K562 (cell line): ENCODE measurements around the gene PARP4. TPM values are rescaled to one million over a fixed set of nuclear protein-coding genes. Genes with fewer than 3 reads are reported as not detected.

ENCODE experiments used
- ATAC-seq: fragments of 200-7000 bp; cut with Tn5 transposase; 3 replicates; pipeline ENCODE4 v1.9.1; 2020; ENCODE audit warnings: moderate library complexity
- BruUV-seq: library from RNA; stranded (reverse); fragments of 400-500 nt; replicated peaks from 2 replicates; lab custom pipeline; 2021; lab: Mats Ljungman, UMichigan
- CTCF ChIA-PET: fragments of 300-600 bp; formaldehyde crosslinking; extraction: SDS; loops from one replicate; lab custom pipeline; 2021; ENCODE audit warnings: low intra/inter-chr PET ratio; lab: Yijun Ruan, JAX
- POLR2A ChIA-PET: fragments of 300-600, 350-650 bp; sonication (Branson Sonifier 250); formaldehyde crosslinking; extraction: SDS; loops from one replicate; lab custom pipeline; 2021; ENCODE audit warnings: antibody characterized with exemption, inconsistent platforms; lab: Yijun Ruan, JAX
- DNase-seq, 4 experiments: peaks; one replicate each; pipeline versions ENCODE4 v3.0.0 to v3.0.0-alpha.2; 2011 to 2018; ENCODE audit warnings: low spot score in 3 of 4, mixed read lengths in 3 of 4; ENCODE audit errors: extremely low read depth in 1 of 4
- FAIRE-seq: peaks from 2 replicates; lab custom pipeline; 2011; peaks lifted over from hg19 to GRCh38; lab: Jason Lieb, UNC
- H2AFZ ChIP-seq: 2 replicates; pipeline ENCODE4 v1.6.0; 2011; ENCODE audit warnings: low read depth, low read length, control low read depth, inconsistent platforms
- H3K27ac ChIP-seq: fragments of 200-600 bp; 3 replicates; pipeline ENCODE4 v1.8.0; 2011; ENCODE audit warnings: low read depth, mild to moderate bottlenecking, control low read depth, inconsistent platforms, low read length, moderate library complexity, mixed read lengths; ENCODE audit errors: extremely low read depth
- H3K27me3 ChIP-seq, 2 experiments: fragments of 300-600 bp in 1 of 2; 2 replicates in 1 of 2; 3 replicates in 1 of 2; pipeline versions ENCODE4 v1.6.0 to v1.8.0; 2011; ENCODE audit warnings: inconsistent platforms in 2 of 2, low read length in 2 of 2, mild to moderate bottlenecking in 1 of 2, mixed read lengths in 1 of 2, moderate library complexity in 1 of 2; ENCODE audit not compliant: control insufficient read depth in 2 of 2, insufficient read depth in 2 of 2
- H3K36me3 ChIP-seq: fragments of 300-600 bp; 3 replicates; pipeline ENCODE4 v1.8.0; 2011; ENCODE audit warnings: mild to moderate bottlenecking, low read length, inconsistent platforms; ENCODE audit not compliant: control insufficient read depth, insufficient read depth
- H3K4me1 ChIP-seq, 2 experiments: fragments of 200-600 bp in 1 of 2; replicated peaks in 1 of 2; 2 replicates in 1 of 2; 3 replicates in 1 of 2; pipeline versions ENCODE4 v1.5.1 to v1.8.0; 2011; ENCODE audit warnings: inconsistent platforms in 2 of 2, low read length in 2 of 2, mild to moderate bottlenecking in 1 of 2, mixed read lengths in 1 of 2, moderate library complexity in 1 of 2; ENCODE audit not compliant: control insufficient read depth in 2 of 2, insufficient read depth in 2 of 2
- H3K4me2 ChIP-seq: 2 replicates; pipeline ENCODE4 v1.6.1; 2011; ENCODE audit warnings: low read length, control low read depth, inconsistent platforms, mixed read lengths; ENCODE audit not compliant: insufficient read depth
- H3K4me3 ChIP-seq: fragments of 200-600 bp; sonication (generic), shearing (Covaris generic); 2 replicates; pipeline ENCODE4 v1.5.1; 2016; ENCODE audit warnings: control low read depth, inconsistent platforms
- H3K79me2 ChIP-seq: fragments of 200-600 bp; 3 replicates; pipeline ENCODE4 v1.8.0; 2011; ENCODE audit warnings: low read length, inconsistent platforms; ENCODE audit not compliant: control insufficient read depth, insufficient read depth
- H3K9ac ChIP-seq, 2 experiments: 2 replicates each; pipeline versions ENCODE4 v1.6.0 to v1.6.1; 2011; ENCODE audit warnings: low read depth in 2 of 2, low read length in 2 of 2, control low read depth in 1 of 2, inconsistent platforms in 1 of 2, mild to moderate bottlenecking in 1 of 2, mixed read lengths in 1 of 2; ENCODE audit not compliant: insufficient read depth in 1 of 2
- H3K9me1 ChIP-seq: one replicate; pipeline ENCODE4 v1.6.0; 2011; ENCODE audit warnings: inconsistent platforms, mild to moderate bottlenecking, low read length, moderate library complexity; ENCODE audit not compliant: control insufficient read depth, insufficient read depth
- H3K9me3 ChIP-seq: replicated peaks from 2 replicates; pipeline ENCODE4 v1.5.1; 2011; ENCODE audit warnings: low read depth, low read length, inconsistent platforms; ENCODE audit not compliant: control insufficient read depth, insufficient read depth
- H4K20me1 ChIP-seq: replicated peaks from 2 replicates; pipeline ENCODE4 v1.6.1; 2011; ENCODE audit warnings: low read length, inconsistent platforms, mixed read lengths; ENCODE audit not compliant: control insufficient read depth, insufficient read depth
- DACH1 ChIP-seq: fragments of 450-650 bp; IDR thresholded peaks from 2 replicates; pipeline ENCODE4 v1.6.1; 2018; ENCODE audit not compliant: partially characterized antibody
- ETV1 ChIP-seq: fragments of 450-650 bp; conservative IDR thresholded peaks from 2 replicates; pipeline ENCODE4 v1.6.1; 2016; ENCODE audit warnings: missing genetic modification characterization, control low read depth, low read depth, missing compliant biosample characterization
- FOXP1 ChIP-seq: sonication (generic); formaldehyde crosslinking; IDR thresholded peaks from 2 replicates; pipeline ENCODE4 v1.8.0; 2022; ENCODE audit warnings: mild to moderate bottlenecking, missing genetic modification reagents
- HNRNPLL ChIP-seq: fragments of 200-400 bp; formaldehyde crosslinking; IDR thresholded peaks from 2 replicates; pipeline ENCODE4 v1.6.1; 2017; ENCODE audit warnings: low read length, low read depth, mild to moderate bottlenecking; ENCODE audit not compliant: poor library complexity, severe bottlenecking
- ILK ChIP-seq: fragments of 450-650 bp; IDR thresholded peaks from 2 replicates; pipeline ENCODE4 v1.6.1; 2016; ENCODE audit warnings: missing genetic modification characterization, low read depth, mild to moderate bottlenecking, missing compliant biosample characterization, moderate library complexity, borderline replicate concordance
- LEF1 ChIP-seq: fragments of 450-650 bp; IDR thresholded peaks from 2 replicates; pipeline ENCODE4 v1.6.1; 2016; ENCODE audit warnings: mild to moderate bottlenecking
- MCM3 ChIP-seq: fragments of 450-650 bp; IDR thresholded peaks from 2 replicates; pipeline ENCODE4 v1.6.1; 2016
- MEF2D ChIP-seq: conservative IDR thresholded peaks from 2 replicates; pipeline ENCODE4 v1.6.1; 2016; ENCODE audit warnings: low read depth, missing genetic modification characterization, missing compliant biosample characterization
- NR4A1 ChIP-seq, 2 experiments: fragments of 250-450 bp in 1 of 2; fragments of 450-650 bp in 1 of 2; sonication (Bioruptor Pico) in 1 of 2; IDR thresholded peaks; 2 replicates each; pipeline versions ENCODE4 v1.4.0 to v1.6.1; 2016 to 2020; ENCODE audit warnings: mild to moderate bottlenecking in 2 of 2, missing compliant biosample characterization in 1 of 2, missing genetic modification characterization in 1 of 2, moderate library complexity in 1 of 2
- OTX1 ChIP-seq: fragments of 450-650 bp; formaldehyde crosslinking; IDR thresholded peaks from 2 replicates; pipeline ENCODE4 v1.4.0; 2022; ENCODE audit warnings: mild to moderate bottlenecking
- RFX7 ChIP-seq: fragments of 250-450 bp; sonication (Bioruptor Pico); IDR thresholded peaks from 2 replicates; pipeline ENCODE4 v1.5.1; 2021; ENCODE audit warnings: mild to moderate bottlenecking
- TARDBP ChIP-seq: fragments of 450-650 bp; IDR thresholded peaks from 2 replicates; pipeline ENCODE4 v1.6.1; 2016
- TCF3 ChIP-seq: sonication (generic); formaldehyde crosslinking; IDR thresholded peaks from 2 replicates; pipeline ENCODE4 v1.4.0; 2020; ENCODE audit warnings: mild to moderate bottlenecking, missing genetic modification reagents
- ZNF41 ChIP-seq: fragments of 250-450 bp; sonication (Bioruptor Pico); conservative IDR thresholded peaks from 2 replicates; pipeline ENCODE4 v1.4.0; 2020; ENCODE audit warnings: mild to moderate bottlenecking
- WGBS: fragments of 100-300 bp; shearing (Covaris generic); methylation state at CpG from one replicate; pipeline ENCODE4 v1.1.6; 2016; ENCODE audit warnings: low coverage, mixed read lengths; ENCODE audit not compliant: insufficient coverage; ENCODE audit errors: missing lambda C conversion rate; 5-methylcytosine and 5-hydroxymethylcytosine counted together
- in situ Hi-C: fragments of 300-500 bp; cut with MboI; formaldehyde crosslinking; loops from 4 replicates; pipeline ENCODE4 v1.15.0; 2018; ENCODE audit warnings: inconsistent platforms, mixed read lengths
- intact Hi-C: fragments of 100-400 bp; cut with micrococcal nuclease; formaldehyde crosslinking; loops from 2 replicates; pipeline ENCODE4 v1.14.2; 2022
- polyA plus RNA-seq, 8 experiments: library from polyadenylated mRNA; depleted of rRNA in 4 of 8; stranded (reverse) in 5 of 8; unstranded in 3 of 8; fragments of >200 nt; fragmentation: Nextera tagmentation in 2 of 8; fragmentation: Illumina TruSeq in 1 of 8; extraction: Ambion mirVana in 2 of 8; extraction: Trizol in 1 of 8; gene quantifications; 2 replicates each; pipeline versions ENCODE4 v1.2.1 to v1.2.3, GENCODE V29; 2011 to 2014; ENCODE audit warnings: inconsistent platforms in 1 of 8, missing spikeins in 1 of 8
- total RNA-seq, 7 experiments: library from RNA; depleted of rRNA in 6 of 7; stranded (reverse); fragments of >200 nt in 6 of 7; fragmentation: Illumina TruSeq in 2 of 7; extraction: Trizol in 2 of 7; gene quantifications; 2 replicates each; pipeline versions ENCODE4 v1.2.1 to v1.2.3, GENCODE V29; 2011 to 2021; ENCODE audit warnings: low replicate concordance in 1 of 7
- TF ChIP-seq, protein P1 (sequence below): sonication (generic); formaldehyde crosslinking; IDR thresholded peaks from 2 replicates; pipeline ENCODE4 v1.8.0; 2022; ENCODE audit warnings: mild to moderate bottlenecking, missing genetic modification reagents, borderline replicate concordance

Gene PARP4
- total and polyA plus RNA-seq, 9 of the 15 experiments (the other 6 are each of a cell fraction or from before 2014, with no cell fraction given) = 6.3 to 26.3 (median 18.8) TPM

- DNase-seq (no peak), FAIRE-seq (no peak), ATAC-seq (no peak)
- Histone ChIP-seq H3K4me2 (no peak overlapping the region), H3K79me2 (no peaks in the 10 kb centered on the region), H3K9me1 (no peaks in the 10 kb centered on the region), H3K4me3 (no peak overlapping the region), H3K36me3 (no peaks in the 10 kb centered on the region), H3K9ac (no peak overlapping the region), H3K27me3 (peaks cover 0 to 7% of the 10 kb centered on the region in 2 experiments; a peak in 1 of 5 replicates), H4K20me1 (no peaks in the 10 kb centered on the region), H3K27ac (no peak overlapping the region), H2AFZ (no peak overlapping the region), H3K4me1 (peaks cover 0 to 9% of the 10 kb centered on the region in 2 experiments; a peak in 2 of 5 replicates), H3K9me3 (no peaks in the 10 kb centered on the region)
- no TSS peak for BruUV-seq
- POLR2A ChIA-PET = no interaction called here
- in situ Hi-C loops = no loop called here
- intact Hi-C loops = no loop called here
- CTCF ChIA-PET = no interaction called here
- WGBS = 1% methylated on average over 10 of the region's 11 CpGs
- no peak for TF ChIP-seq FOXP1 (CRISPR knock-in tag)
- TF ChIP-seq RFX7 (CRISPR knock-in tag) = no peak
- TF ChIP-seq TCF3 (CRISPR knock-in tag) = no peak
- TF ChIP-seq ETV1 (tag) = no peak
- no peak for TF ChIP-seq LEF1
- TF ChIP-seq, protein P1, sequence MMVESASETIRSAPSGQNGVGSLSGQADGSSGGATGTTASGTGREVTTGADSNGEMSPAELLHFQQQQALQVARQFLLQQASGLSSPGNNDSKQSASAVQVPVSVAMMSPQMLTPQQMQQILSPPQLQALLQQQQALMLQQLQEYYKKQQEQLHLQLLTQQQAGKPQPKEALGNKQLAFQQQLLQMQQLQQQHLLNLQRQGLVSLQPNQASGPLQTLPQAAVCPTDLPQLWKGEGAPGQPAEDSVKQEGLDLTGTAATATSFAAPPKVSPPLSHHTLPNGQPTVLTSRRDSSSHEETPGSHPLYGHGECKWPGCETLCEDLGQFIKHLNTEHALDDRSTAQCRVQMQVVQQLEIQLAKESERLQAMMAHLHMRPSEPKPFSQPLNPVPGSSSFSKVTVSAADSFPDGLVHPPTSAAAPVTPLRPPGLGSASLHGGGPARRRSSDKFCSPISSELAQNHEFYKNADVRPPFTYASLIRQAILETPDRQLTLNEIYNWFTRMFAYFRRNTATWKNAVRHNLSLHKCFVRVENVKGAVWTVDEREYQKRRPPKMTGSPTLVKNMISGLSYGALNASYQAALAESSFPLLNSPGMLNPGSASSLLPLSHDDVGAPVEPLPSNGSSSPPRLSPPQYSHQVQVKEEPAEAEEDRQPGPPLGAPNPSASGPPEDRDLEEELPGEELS (CRISPR knock-in tag) = no peak
- TF ChIP-seq ZNF41 (CRISPR knock-in tag) = no peak
- TF ChIP-seq TARDBP = no peak
- TF ChIP-seq ILK = no peak
- TF ChIP-seq HNRNPLL = no peak
- no peak for TF ChIP-seq DACH1
- TF ChIP-seq MEF2D (tag) = no peak
- no peak for TF ChIP-seq MCM3
- TF ChIP-seq OTX1 = no peak
- TF ChIP-seq NR4A1 (CRISPR knock-in tag; IDR thresholded peaks at IDR 0.05) = no peak
- TF ChIP-seq NR4A1 (tag; IDR thresholded peaks at IDR 0.05) = no peak
These were observed 27.1 kb upstream of the PARP4 start for GRCh38 chr13:24539500-24540165.
